Prostate gland (tissue), 2 donors: ENCODE results near the gene SLC44A3.

Source experiments
- CTCF ChIP-seq, 4 experiments: fragments of 200-600 bp in 2 of 4; fragments of 450-650 bp in 2 of 4; sonication (generic) in 2 of 4; IDR thresholded peaks; 1 replicate in 3 of 4; 2 replicates in 1 of 4; pipeline ENCODE4 v1.5.1; 2016 to 2019; ENCODE audit warnings: antibody characterized with exemption in 4 of 4, mild to moderate bottlenecking in 2 of 4, moderate library complexity in 2 of 4
- POLR2A ChIP-seq: fragments of 450-650 bp; IDR thresholded peaks from one replicate; pipeline ENCODE4 v1.6.1; 2016; ENCODE audit warnings: antibody characterized with exemption, mild to moderate bottlenecking
- POLR2AphosphoS5 ChIP-seq: sonication (generic); formaldehyde crosslinking; IDR thresholded peaks from one replicate; pipeline ENCODE4 v1.6.1; 2017; ENCODE audit warnings: antibody characterized with exemption

- no peak for TF ChIP-seq POLR2A
- TF ChIP-seq CTCF (IDR thresholded peaks at IDR 0.05) = peak in 2 of 4 experiments; percentile 18 to 32
- TF ChIP-seq POLR2AphosphoS5 = peak; percentile 93
These were observed 36.6 kb upstream of the SLC44A3 start for GRCh38 chr1:94783342-94784189.
